NCI-H2196 treated with DMSO at 0.1 percent for 48 hours (cell line): Measurements from ENCODE around the gene KCP.

Source experiments
- DNase-seq: peaks from one replicate; lab custom pipeline; 2025; ENCODE audit not compliant: unreplicated experiment; lab: John Stamatoyannopoulos, UW

KCP gene

DNA sequence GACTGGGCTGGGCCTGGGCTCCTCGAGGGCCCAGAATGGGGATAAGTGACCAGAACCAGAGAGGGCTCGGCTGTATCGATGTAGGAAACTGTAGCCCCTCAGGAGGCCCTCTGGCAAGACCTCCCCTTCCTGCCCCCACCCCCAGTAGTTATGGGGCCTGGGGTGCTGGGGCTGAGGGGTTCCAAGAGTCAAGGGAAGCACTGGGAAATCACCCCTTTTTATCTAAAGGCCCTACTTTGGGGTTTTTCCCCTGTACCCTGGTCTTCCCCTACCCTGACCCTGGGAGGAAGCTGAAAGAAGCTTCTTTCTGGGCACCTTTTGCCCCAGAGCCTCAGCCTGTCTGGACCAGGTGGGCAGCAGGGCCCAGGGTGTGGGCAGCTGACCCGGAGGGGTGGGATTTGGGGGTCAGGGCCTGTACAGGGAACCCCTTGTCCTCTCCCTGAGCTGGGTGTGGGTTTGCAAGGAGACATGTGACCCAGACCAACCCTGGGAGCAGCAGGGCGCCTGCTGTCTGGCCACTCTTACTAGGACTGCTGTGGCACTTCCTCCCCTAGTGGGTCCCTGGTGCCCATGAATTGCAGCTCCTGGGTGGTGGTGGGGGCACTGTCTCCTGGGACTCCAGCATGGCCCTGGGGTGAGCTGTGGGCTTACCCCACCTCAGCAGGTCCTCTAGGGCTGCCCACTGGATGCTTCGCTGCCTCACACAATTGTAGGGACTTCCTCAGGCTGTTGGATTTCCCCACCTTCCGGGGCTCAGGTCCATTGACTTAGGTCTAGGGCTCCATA is 28.8 kb upstream of the KCP start:
- no peak for DNase-seq

DNA sequence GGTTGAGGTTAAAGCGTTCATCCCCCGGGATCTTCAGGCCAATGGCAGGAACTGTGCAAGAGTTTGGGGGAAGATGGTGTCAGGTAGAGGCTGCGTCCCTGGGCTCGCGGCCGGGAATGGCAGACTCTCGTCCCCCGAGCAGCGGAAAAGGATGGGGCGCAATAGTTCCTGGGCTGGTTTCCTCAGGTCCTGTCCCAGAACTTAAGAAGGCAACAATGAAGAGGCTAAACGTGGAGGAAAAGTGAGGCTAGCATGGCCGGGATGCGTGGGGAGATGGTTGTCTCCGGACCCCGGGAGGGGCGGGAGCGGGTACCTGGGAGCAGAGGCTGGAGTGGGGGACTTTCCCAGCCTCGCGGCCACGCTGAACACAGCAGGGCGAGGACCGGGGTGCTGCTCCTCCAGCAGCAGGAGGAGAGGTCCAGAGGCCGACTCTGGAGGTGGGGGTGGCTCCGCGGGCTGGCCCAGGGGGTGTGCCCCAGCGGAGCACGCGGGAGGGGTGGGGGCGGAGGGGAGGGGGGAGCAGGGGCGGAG is 28.1 kb upstream of the KCP start:
- DNase-seq: no peak

DNA sequence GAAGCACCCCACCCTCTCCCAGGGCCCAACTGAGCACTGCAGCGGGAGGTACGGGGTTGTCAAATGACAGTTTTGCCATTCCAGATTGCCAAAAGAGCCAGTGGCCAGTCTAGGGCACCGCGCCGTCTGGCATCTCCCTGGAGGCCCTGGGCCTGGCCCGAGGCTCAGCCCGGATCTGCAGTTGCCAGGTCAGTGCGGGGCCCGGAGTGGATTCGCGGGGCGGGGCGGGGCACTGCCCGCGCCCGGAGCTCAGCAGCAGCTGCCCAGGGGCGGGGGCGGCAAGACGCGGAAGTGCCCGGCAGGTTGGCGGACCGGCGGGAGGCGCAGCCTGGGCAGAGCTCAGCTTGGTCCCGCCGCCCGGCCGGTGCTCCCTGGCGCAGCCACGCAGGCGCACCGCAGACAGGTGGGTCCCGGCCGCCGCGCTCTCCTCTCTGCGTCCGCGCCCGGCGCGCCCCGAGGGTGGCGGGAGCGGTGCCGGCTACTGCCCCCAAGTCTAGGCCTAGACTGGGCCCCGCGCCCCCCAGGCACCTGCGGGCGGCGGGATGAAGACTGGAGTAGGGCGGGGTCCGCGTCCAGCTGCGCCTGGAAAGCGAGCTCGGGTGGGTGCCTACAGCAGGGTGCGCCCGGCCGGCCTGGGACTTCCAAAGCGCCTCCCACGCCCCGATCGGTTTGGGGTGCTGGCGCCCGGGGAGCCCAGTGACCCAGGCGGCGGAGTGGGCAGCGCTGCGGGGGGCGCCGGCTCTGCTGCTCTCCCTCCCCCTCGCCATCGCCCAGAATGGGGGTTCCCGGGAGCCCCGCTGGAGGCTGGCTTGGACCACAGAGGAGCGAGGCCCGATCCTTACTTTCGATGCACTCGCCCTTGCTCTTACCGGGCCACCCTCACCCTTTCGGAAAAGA is 27.4 kb upstream of the KCP start, which contains the start of gene IRF5:
Gene IRF5 (plus strand): TSS at position 281 of the 897 bp plus-strand sequence. CDS start 4,155 bp downstream, outside the sequence.
- DNase-seq: peak; percentile 41

DNA sequence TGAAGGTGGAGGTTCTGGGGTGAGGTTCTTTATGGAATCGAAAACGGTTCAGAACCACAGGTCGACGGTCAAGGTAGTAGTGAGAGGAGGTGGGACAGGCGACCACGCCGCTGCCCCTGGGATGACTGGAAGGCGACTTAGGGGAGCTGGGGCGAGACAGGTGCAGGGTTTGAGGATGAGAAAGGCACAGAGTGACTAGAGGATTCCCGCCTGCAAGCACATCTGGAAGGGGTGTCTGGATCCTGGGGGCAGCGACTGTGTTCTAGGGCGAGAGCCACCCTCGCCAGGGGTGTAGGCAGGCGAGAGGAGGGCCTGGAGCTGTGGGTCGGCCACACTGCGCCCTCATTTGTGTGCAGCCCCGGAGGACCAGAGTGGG is 26.8 kb upstream of the KCP start:
- no peak for DNase-seq

DNA sequence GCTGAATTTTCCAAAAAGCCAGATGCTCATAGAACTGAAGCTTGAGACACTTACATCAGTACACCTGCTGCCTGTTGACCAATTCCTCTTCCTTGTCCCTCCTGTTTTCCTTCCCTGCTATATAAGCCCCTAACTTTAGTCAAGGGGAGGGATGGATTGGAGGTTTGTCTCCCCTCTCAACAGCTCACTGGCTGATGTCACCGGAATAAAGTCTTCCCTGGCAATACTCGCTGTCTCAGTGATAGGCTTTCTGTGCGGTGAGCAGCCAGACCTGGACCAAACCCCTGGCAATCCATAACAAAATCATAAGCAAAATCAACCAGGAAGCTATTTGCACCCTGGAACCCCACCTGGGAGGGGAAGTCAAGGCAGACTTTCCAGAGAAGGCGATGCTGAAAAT is 26.3 kb upstream of the KCP start:
- no peak for DNase-seq

DNA sequence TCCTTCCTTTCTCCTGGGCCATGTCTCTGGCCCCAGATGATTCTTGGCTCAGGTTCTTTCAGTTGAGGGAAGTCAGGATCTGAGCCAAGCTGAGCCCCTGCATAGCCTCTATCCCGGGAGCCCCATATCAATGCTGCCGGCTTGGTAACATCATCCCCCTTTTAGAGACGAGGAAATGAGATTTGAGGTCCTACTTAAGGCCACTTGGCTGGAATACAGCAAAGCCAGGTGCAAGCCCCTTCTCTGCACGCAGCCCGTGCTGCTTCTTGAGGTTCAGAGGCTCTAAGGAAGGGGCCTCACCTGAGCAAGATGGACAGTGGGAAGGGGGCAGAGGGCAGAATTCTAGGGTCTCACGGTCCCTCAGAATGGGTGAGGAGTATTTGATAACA is 24.8 kb upstream of the KCP start:
- DNase-seq: no peak

DNA sequence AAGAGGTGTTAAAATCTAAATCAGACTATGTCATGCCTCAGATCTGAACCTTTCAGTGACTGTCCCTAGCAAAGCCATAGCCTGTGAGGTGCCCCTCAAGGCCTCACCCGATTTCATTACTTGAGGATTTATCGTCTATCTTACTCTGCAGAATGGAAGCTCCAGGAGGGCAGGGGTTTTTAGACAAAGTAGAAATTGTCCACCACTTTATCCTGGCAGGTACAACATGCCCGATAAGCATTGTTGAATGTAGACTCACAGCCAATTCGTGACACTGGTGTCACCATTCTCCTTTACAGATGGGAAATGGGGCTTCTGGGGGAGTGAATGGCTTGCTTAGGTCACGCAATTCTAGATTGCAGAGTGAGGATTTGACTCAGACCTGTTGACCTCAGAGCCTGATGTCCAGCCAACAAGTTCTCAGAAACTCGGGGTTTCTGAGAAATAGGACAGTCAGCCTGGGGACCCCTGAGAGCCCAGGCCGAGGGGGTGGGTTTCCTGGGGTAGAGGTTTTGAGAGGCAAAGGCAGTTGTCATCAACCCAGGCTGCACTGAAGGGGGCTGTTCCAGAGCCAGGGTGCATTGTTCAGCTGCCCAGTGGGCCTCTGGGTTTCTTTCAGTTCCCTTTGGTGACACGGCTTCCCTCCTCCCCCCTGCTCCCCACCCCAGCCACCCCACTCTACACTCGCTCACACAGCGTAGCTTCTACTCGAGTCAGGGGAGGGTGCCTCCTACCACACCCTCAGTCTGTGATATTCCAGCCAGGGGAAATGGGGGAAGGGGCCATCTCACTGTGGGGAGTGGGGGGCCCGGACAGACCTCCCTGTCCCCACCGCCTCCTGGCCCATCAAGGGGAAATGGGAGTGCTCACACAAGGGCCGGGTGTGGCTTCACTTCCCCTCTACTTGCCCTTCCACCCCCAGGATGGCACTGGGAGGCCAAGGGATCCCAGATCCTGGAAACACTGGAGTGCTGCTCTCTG is 24.1 kb upstream of the KCP start:
- DNase-seq: no peak

DNA sequence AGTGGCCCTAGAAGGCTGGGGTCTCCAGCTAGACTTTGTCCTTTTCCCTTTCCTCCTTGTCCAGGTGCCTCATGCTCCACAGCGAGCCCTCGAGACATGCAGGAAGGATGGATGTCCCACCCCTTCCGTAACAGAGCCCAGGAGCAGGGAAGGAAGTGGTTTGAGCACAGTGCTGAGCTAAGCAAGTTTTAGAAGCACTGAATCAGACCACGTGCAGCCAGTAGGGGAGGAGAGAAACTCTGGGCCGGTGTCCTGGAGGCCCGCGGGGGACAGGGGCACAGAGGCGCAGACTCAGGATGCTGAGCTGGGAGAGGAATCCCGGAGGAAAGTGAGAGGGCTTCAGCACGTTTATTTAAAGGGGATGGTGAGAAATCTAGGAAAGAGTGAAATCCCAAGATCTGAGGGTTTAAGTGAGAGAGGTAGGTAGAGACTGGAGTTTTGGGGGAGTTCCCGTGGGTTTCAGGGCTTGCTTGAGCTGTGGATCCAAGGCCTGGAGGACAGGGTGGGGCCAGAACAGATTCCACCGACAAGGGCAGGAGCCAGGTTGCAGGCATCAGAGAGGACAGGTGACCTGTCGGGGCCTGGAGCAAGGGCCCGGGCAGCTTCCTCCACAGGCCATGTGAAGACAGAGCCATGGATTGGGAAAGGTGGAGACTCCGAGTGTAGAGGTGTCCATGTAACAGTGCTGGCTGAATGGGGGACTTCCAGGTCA is 22.8 kb upstream of the KCP start:
- no peak for DNase-seq

DNA sequence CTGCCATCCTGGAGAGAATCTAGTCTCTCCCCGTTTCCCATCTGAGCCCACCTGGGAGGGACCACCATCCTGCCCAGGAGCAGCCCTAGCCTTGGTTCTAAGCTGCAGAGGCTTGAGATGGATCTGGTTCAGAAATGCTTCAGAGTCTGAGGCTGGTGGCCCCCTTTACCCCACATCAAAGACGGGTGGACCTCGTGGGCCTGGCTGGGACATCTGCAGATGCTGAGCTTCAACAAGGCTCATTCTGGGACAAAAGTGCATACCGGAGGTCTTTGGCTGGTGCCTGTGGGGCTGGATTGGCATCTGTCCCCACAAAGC is 22.3 kb upstream of the KCP start:
- no peak for DNase-seq

DNA sequence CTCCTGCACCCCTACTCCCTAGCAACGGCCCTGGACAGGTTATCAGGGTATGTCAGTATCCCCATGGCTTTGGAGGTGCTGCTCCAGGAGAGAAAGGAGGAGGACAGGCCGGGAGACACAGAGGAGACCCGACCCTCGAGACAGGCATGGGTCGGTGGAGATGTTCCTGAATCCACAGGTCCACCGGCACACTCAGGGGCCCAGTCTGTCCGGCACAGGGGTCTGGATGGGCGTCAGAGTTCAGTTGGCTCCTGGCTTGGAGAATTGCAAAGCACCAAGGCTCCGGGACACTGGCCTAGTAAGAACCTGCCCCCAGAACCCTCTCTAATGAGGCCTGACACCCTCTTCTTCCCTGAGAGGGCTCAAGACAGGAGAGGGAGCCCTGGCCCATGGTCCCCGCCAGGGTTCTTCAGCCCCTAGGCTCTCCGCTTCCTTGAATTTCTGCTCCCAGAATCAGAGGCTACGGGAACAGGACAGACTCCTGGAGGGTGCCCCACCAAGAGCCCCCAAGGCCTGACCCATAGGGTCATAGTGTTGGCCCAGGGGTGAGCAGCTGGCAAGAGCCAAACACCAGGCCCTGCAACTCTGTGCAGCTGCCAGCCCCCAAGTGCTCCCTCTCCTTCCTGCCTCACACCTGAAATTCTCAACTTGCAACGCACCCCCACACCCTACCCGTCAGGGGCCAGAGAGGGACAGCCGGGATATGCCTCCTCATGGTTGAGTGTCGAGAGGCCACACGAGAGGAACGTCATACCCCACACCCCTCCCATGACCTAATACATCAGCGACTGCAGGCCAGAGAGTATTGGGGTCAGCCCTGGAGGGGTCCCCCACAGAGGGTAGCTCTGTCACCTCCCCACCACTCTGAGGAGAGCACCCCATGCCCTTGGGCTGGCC is 21.7 kb upstream of the KCP start:
- no peak for DNase-seq

DNA sequence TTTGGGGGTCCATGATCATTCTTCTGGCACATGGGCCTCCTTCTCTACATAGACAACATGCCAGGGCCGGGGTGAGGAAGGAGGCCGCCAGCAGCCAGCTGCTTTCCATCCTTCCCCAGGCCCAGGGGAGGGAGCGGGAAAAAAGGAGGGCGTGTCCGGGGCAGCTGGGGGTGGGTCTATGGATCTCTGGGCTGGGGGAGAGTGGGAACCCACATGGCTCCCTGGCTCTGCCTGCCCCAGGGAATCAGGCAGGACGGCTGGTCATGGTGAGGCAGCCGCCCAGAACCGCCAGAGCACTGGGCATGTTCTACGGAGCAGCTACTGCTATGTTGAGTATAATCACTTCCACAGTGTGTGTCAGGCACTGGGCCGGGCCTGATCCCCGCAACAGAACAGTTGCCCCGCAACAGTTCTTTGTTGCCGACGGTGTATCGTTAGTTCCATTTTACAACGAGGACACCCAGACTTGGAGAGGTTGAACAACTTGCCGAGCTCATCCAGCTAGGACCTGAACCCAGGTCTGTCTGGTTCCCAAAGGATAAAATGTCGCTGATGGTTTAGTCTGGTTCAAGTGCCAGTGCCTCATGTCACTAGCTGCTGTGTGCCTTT is 20.8 kb upstream of the KCP start:
- DNase-seq: no peak

DNA sequence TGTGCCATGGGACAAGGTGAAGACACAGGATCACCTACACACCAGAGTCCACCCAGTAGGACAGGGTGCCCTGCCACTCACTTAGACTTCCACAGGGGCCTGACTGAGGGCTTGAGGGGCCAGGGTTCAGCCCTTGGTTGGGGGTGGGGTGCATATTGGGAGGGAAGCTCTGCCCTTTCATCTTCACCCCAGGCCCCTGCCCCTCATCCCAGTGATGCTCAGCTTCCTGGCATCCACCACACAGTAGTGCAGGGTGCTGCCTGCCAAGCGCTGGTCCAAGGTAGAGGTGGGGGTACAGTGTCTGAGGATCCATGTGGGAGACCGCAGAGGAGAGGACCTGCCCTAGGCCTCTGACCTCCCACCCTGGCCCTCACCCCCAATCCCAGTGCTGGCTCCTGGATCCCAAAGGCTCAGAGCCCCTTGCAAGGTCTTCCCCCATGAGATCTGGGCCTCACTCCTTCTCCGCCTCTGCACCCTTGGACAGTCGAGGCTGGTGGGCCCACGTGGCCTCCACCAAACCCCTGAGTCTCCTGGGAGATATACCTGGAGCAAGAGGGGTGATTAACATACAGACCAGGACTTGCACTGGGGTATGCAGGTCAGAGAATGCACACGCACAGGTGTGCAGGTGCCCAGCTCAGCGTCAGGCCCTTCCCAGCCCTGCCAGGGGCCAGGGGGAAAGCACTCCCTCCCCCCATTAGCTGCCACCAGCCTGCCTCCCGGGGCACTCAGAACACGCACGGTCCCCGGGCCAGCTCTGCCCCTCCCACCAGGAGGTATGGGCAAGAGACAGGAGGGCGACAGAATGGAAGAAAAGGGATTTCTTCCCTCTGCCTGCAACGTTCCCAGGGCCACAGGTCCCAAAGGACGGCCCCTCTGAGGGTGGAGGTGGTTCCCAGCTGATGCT is 18.6 kb upstream of the KCP start:
- no peak for DNase-seq

DNA sequence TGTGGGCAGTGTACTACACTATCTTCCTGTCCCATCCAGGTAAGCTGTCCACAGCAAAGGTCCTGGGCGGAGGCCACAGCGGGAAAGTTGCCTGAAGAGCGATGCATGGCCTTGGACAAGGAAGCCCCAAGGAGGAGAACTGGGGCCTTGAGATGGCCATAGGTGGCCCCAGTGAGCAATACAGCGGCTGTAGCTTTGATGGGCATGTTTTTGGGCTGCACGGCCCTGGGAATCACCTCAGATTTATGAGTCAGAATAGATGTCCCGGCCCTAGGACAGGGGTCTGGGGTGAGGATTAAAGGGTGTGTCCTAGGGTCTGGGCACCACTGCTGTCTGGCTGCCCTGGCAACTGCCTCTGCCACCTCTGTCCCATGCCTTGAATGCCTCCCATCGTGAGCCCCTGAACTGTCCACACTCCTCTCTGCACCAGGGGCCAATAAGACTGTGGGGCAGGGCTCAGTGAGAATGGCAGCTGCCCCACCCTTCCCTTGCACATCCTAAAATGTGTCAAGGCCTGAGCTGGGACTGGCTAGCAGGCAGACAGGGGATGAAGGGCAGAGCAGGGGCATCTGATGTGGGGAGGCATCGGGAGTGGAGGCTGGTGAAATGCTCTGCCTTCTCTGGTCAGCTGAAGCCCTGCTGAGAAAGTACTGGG is 17.8 kb upstream of the KCP start:
- no peak for DNase-seq

DNA sequence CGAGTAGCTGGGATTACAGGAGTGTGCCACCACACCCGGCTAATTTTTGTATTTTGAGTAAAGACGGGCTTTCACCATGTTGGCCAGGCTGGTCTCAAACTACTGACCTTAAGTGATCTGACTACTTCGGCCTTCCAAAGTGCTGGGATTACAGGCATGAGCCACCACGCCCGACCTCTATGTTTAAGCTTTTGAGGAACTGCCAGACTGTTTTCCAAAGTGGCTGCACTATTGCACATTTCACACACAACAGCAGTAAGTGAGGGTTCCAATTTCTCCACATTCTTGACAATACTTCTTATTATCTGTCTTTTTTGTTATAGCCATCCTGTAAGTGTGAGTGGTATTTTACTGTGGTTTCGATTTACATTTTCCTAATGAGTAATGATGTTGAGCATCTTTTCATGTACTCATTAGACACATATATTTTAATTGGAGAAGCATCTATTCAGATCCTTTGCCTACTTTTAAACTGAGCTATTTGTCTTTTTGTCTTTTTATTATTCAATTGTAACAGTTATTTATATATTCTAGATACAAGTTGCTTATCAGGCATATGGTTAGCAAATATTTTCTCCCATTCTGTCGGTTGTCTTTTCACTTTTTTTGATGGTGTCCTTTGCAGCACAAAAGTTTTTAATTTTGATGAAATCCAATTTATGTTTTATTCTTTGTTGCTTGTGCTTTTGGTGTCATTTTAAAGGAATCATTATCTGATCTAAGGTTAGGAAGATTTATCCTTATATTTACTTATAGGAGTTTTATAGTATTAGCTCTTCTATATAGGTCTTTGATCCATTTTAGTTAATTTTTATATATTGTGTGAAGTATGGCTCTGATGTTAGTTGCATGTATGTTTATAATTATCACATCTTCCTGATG is 14.4 kb upstream of the KCP start:
- DNase-seq: no peak

DNA sequence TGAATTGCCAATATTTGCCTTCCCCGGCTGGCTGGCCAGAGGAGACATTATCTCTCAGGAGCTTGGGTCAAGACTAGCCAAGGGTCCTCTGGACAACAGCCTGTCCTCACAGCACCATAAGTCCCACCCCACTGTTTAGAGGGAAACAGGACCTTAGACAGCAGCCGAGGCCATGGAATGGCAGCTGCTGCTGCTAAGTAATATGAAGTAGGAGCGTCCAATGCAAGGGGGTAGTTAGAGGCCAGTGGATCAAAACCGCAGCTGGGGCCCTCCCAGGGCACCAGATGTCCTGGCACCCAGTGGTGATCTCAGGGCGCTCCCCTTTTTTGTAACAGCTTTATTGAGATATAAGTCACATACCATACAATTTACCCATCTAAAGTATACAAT is 12.9 kb upstream of the KCP start:
- no peak for DNase-seq
